HG03039 (cell line): ENCODE results near the gene TMEM236.

Source experiments
- ATAC-seq: cut with Tn5 transposase; IDR thresholded peaks from one replicate; pipeline ENCODE4 v1.9.1; 2021; ENCODE audit warnings: mild to moderate bottlenecking, moderate library complexity; ENCODE audit not compliant: unreplicated experiment

Gene TMEM236

GRCh38 chr10:17817316-17817715, 65.3 kb downstream of the TMEM236 start:
- no peak for ATAC-seq

GRCh38 chr10:17817790-17818189, 65.8 kb downstream of the TMEM236 start:
- ATAC-seq = no peak

GRCh38 chr10:17819836-17820235, 67.8 kb downstream of the TMEM236 start:
- no peak for ATAC-seq

GRCh38 chr10:17820943-17821342, 68.9 kb downstream of the TMEM236 start:
- ATAC-seq = no peak

- no peak for ATAC-seq
Observed at GRCh38 chr10:17821893-17822292, 69.9 kb downstream of the TMEM236 start.

GRCh38 chr10:17831341-17831740, 79.3 kb downstream of the TMEM236 start:
- ATAC-seq = no peak

- ATAC-seq = no peak
Observed at GRCh38 chr10:17831896-17832295, 79.9 kb downstream of the TMEM236 start.

- no peak for ATAC-seq
Observed at GRCh38 chr10:17833656-17834055, 81.7 kb downstream of the TMEM236 start.

- no peak for ATAC-seq
Observed at GRCh38 chr10:17835688-17836087, 83.7 kb downstream of the TMEM236 start.

GRCh38 chr10:17836942-17837341, 84.9 kb downstream of the TMEM236 start:
- no peak for ATAC-seq

GRCh38 chr10:17838080-17838648, 86.2 kb downstream of the TMEM236 start:
- no peak for ATAC-seq

- ATAC-seq = no peak
Observed at GRCh38 chr10:17841050-17841449, 89.0 kb downstream of the TMEM236 start.

GRCh38 chr10:17842641-17843040, 90.6 kb downstream of the TMEM236 start:
- no peak for ATAC-seq

GRCh38 chr10:17847585-17848296, 95.7 kb downstream of the TMEM236 start:
- no peak for ATAC-seq

GRCh38 chr10:17848646-17849045, 96.6 kb downstream of the TMEM236 start:
- ATAC-seq = no peak
